Left lung (tissue), 10 donors: ENCODE measurements around the gene ZNF530. TPM values are rescaled to one million over a fixed set of nuclear protein-coding genes. Genes with fewer than 3 reads are reported as not detected.
A peak's percentile ranks its signal among the peaks of the same experiment; 100 is the strongest.

Experiments used
- ATAC-seq: fragments of 200-7000 bp; cut with Tn5 transposase; one replicate; pipeline ENCODE4 v1.9.1; 2020; ENCODE audit warnings: moderate library complexity
- DNase-seq, 4 donors: peaks; one replicate each; pipeline ENCODE4 v3.0.0-alpha.2; 2013 to 2020
- H3K27ac ChIP-seq, 2 donors: fragments of 200-600 bp; sonication (generic) in 1 of 2; one replicate each; pipeline versions ENCODE4 v1.5.0 to v1.8.0; 2020 to 2021
- H3K27me3 ChIP-seq, 2 donors: fragments of 200-600 bp; sonication (generic) in 1 of 2; one replicate each; pipeline versions ENCODE4 v1.5.0 to v1.8.0; 2020 to 2021
- H3K36me3 ChIP-seq, 2 donors: fragments of 200-600 bp; sonication (generic) in 1 of 2; one replicate each; pipeline versions ENCODE4 v1.5.0 to v1.8.0; 2020 to 2021
- H3K4me1 ChIP-seq, 2 donors: fragments of 200-600 bp; one replicate each; pipeline ENCODE4 v1.8.0; 2021
- H3K4me3 ChIP-seq, 2 donors: fragments of 200-600 bp; sonication (generic) in 1 of 2; one replicate each; pipeline versions ENCODE4 v1.5.0 to v1.8.0; 2020 to 2021; ENCODE audit warnings: mild to moderate bottlenecking in 1 of 2
- H3K9me3 ChIP-seq, 2 donors: fragments of 200-600 bp; sonication (generic) in 1 of 2; one replicate each; pipeline versions ENCODE4 v1.5.0 to v1.8.0; 2020 to 2021
- CTCF ChIP-seq, 2 donors: fragments of 200-600 bp; sonication (generic) in 1 of 2; IDR thresholded peaks; one replicate each; pipeline versions ENCODE4 v1.5.0 to v1.8.0; 2021; ENCODE audit warnings: antibody characterized with exemption in 2 of 2
- intact Hi-C, 2 donors: fragments of 100-400 bp; cut with DNase I; formaldehyde crosslinking; loops; one replicate each; pipeline versions ENCODE4 v1.11.2 to v1.14.2; 2022
- polyA plus RNA-seq, 6 donors: library from polyadenylated mRNA; unstranded; fragments of 120-200 nt; gene quantifications; one replicate each; pipeline ENCODE4 v1.2.1, GENCODE V29; 2013; ENCODE audit not compliant: insufficient read length in 6 of 6
- total RNA-seq, 2 donors: library from RNA; stranded (reverse); fragmentation: NEBNext Ultra II Directional; extraction: Animal tissue kit (Norgen Biotek cat#: 25700); gene quantifications; one replicate each; pipeline ENCODE4 v1.2.1, GENCODE V29; 2021
- donor health status: DM: no; HTN: yes; CAD: no.
- donor health status: DM: no; HTN: no; CAD: no.

Gene ZNF530
- total and polyA plus RNA-seq, 8 donors: 2.3 to 7.6 (median 6.5) TPM

GRCh38 chr19:57559008-57559403, 40.7 kb upstream of the ZNF530 start:
- peak overlapping the region; percentile 93 for H3K4me3 ChIP-seq
- no peak for TF ChIP-seq CTCF (IDR thresholded peaks at IDR 0.05)
- intact Hi-C loops: no loop called here
- ATAC-seq (peak; percentile 73), DNase-seq (peak in 2 of 4 donors; percentile 9 to 39)
- peaks cover 0 to 24% of the 10 kb centered on the region in 2 donors for H3K36me3 ChIP-seq
- H3K4me1 ChIP-seq: peaks cover 7 to 12% of the 10 kb centered on the region in 2 donors
- peaks cover 0 to 64% of the 10 kb centered on the region in 2 donors for H3K9me3 ChIP-seq
- peak overlapping the region in 1 of 2 donors; percentile 60 for H3K27ac ChIP-seq
- H3K27me3 ChIP-seq: no peaks in the 10 kb centered on the region

DNA sequence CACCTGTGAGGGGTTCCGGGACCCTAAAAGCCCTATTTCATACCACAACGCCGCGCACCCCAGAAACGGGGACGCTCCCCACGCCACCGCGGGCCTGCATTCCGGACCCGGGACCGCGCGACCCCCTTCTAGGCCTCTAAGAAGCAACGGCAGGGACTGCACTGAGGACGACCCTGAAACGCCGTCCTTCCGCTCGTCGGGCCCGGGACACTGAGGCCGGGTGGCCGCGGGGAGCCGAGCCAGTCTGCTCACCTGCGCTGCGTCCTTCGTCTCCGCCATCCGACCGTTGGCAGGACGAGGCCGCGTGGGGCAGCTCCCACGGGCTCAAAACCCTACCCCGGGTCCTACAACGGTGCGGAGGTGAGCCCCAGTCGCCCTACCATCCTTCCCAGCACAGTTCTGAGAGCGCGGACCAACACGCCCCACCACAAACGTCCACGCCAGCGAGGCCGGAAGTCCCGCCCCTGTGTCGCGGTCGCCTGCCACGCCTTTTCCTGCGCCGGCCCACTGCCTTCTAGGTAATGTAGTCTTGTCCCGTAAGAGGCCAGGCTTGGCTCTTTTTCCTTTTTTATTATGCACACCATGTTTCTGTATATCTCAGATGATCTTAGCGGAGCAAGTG, 40.2 kb upstream of the ZNF530 start, which contains the start of gene ZNF550:
ZNF550 (minus strand) TSS at position 460 of the 622 bp plus-strand sequence; CDS start at position 279, 181 bp downstream.
- Histone ChIP-seq H3K36me3 (peaks cover 0 to 19% of the 10 kb centered on the region in 2 donors), H3K27ac (peak within 1 kb of the TSS; percentile 45 to 60), H3K27me3 (no peaks in the 10 kb centered on the region), H3K4me3 (peak within 1 kb of the TSS; percentile 93), H3K9me3 (peaks cover 0 to 64% of the 10 kb centered on the region in 2 donors), H3K4me1 (peaks cover 7 to 12% of the 10 kb centered on the region in 2 donors)
- DNase-seq: peak; percentile 89 to 95 (median 93)
- peak; percentile 100 for ATAC-seq
- TF ChIP-seq CTCF (IDR thresholded peaks at IDR 0.05): no peak
- intact Hi-C loops: no loop called here

DNA sequence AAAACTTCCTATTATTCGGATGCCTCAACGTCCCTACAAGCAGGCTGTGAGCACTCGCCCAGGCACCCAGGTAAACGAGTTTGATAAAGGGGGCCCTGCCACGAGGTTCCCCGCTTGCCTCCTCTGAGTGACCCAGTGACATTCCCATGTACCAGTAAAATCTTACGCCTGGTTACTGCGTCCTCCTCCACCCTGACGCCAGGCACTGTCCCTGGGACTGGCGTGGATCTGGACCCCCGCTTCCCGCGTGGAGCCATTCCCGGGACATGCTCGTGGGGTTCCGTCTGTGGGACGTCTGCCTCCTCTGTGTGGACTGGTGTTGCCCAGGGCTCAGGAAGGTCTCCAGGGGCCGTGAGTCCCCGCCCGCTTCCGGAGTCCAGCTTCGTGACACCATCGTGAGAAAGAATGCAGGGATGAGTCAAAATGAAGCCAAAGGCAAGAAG, 39.6 kb upstream of the ZNF530 start:
- H3K27ac ChIP-seq: peak overlapping the region; percentile 45 to 60
- ATAC-seq: peak; percentile 9
- H3K4me3 ChIP-seq: peak overlapping the region; percentile 93
- H3K36me3 ChIP-seq: peaks cover 0 to 14% of the 10 kb centered on the region in 2 donors
- intact Hi-C loops: no loop called here
- peaks cover 0 to 64% of the 10 kb centered on the region in 2 donors for H3K9me3 ChIP-seq
- peaks cover 7 to 12% of the 10 kb centered on the region in 2 donors for H3K4me1 ChIP-seq
- H3K27me3 ChIP-seq: no peaks in the 10 kb centered on the region
- no peak for TF ChIP-seq CTCF (IDR thresholded peaks at IDR 0.05)
- DNase-seq: peak in 1 of 4 donors; percentile 17

- peaks cover 3 to 82% of the 10 kb centered on the region in 2 donors for H3K9me3 ChIP-seq
- no peak for DNase-seq
These were observed 36.1 kb upstream of the ZNF530 start for GRCh38 chr19:57563547-57563946.

More at GRCh38 chr19:57563547-57563946, 36.1 kb upstream of the ZNF530 start:
- ATAC-seq: no peak
- Histone ChIP-seq H3K27me3 (no peaks in the 10 kb centered on the region), H3K4me3 (no peak overlapping the region), H3K27ac (no peak overlapping the region), H3K4me1 (peaks cover 5 to 9% of the 10 kb centered on the region in 2 donors), H3K36me3 (no peaks in the 10 kb centered on the region)
- no peak for TF ChIP-seq CTCF (IDR thresholded peaks at IDR 0.05)
- intact Hi-C loops: no loop called here
